DMS 273 treated with DMSO at 0.1 percent for 48 hours (cell line): ENCODE measurements around the gene CTH.
"Not testable (repeated sequence)": the region's sequence is repeated elsewhere in the genome, so short reads cannot be mapped to it uniquely, and the experiment has no call there.

Experiments used
- DNase-seq: peaks from one replicate; lab custom pipeline; 2025; lab: John Stamatoyannopoulos, UW

CTH gene

GRCh38 chr1:70410604-70411359 is at the start of gene CTH:
CTH (plus strand) TSS chr1:70411268; CDS start chr1:70411416, 148 bp downstream.
- DNase-seq, result peak; percentile 92

- no peak for DNase-seq
Observed at GRCh38 chr1:70361727-70362398, 49.2 kb upstream of the CTH start.

- DNase-seq, result no peak
Observed at GRCh38 chr1:70364439-70364838, 46.6 kb upstream of the CTH start.

- not testable (repeated sequence) for DNase-seq
Observed at GRCh38 chr1:70366425-70366952, 44.6 kb upstream of the CTH start.

- DNase-seq, result not testable (repeated sequence)
Observed at GRCh38 chr1:70366997-70367396, 44.1 kb upstream of the CTH start.

- DNase-seq, result not testable (repeated sequence)
Observed at GRCh38 chr1:70367397-70367796, 43.7 kb upstream of the CTH start.

- DNase-seq, result not testable (repeated sequence)
Observed at GRCh38 chr1:70371586-70371985, 39.5 kb upstream of the CTH start.

- no peak for DNase-seq
Observed at GRCh38 chr1:70372426-70372825, 38.6 kb upstream of the CTH start.

GRCh38 chr1:70373580-70373979 is 37.5 kb upstream of the CTH start:
- not testable (repeated sequence) for DNase-seq

GRCh38 chr1:70376196-70376595 is 34.9 kb upstream of the CTH start:
- no peak for DNase-seq

GRCh38 chr1:70382682-70383081 is 28.4 kb upstream of the CTH start:
- no peak for DNase-seq

GRCh38 chr1:70383483-70383882 is 27.6 kb upstream of the CTH start:
- DNase-seq, result no peak

- DNase-seq, result no peak
Observed at GRCh38 chr1:70384542-70384941, 26.5 kb upstream of the CTH start.

- no peak for DNase-seq
Observed at GRCh38 chr1:70385477-70385876, 25.6 kb upstream of the CTH start.

- DNase-seq, result no peak
Observed at GRCh38 chr1:70386121-70386520, 24.9 kb upstream of the CTH start.

- DNase-seq, result no peak
Observed at GRCh38 chr1:70387507-70387906, 23.6 kb upstream of the CTH start.

- no peak for DNase-seq
Observed at GRCh38 chr1:70392626-70393025, 18.4 kb upstream of the CTH start.

GRCh38 chr1:70396607-70397006 is 14.5 kb upstream of the CTH start:
- no peak for DNase-seq

GRCh38 chr1:70397013-70397412 is 14.1 kb upstream of the CTH start:
- DNase-seq, result no peak

GRCh38 chr1:70400335-70400734 is 10.7 kb upstream of the CTH start:
- DNase-seq, result no peak

GRCh38 chr1:70401974-70402373 is 9.1 kb upstream of the CTH start:
- no peak for DNase-seq

GRCh38 chr1:70403759-70404158 is 7.3 kb upstream of the CTH start:
- no peak for DNase-seq

- DNase-seq, result no peak
Observed at GRCh38 chr1:70405780-70406416, 5.2 kb upstream of the CTH start.
